HepG2 (cell line): ENCODE measurements around the gene KIAA1958. TPM values are rescaled to one million over a fixed set of nuclear protein-coding genes. Genes with fewer than 3 reads are reported as not detected.
A peak's percentile ranks its signal among the peaks of the same experiment; 100 is the strongest.

Experiments used
- AGO2 ChIP-seq: fragments of 200-400 bp; formaldehyde crosslinking; optimal IDR thresholded peaks from 2 replicates; pipeline ENCODE3; 2017; ENCODE audit warnings: mild to moderate bottlenecking, low read depth, low read length, moderate library complexity
- ARNT2 ChIP-seq: sonication (generic); formaldehyde crosslinking; IDR thresholded peaks from 2 replicates; pipeline ENCODE4 v1.8.0; 2022; ENCODE audit warnings: mild to moderate bottlenecking, low read depth, missing genetic modification reagents, moderate library complexity
- ARNTL ChIP-seq: sonication (generic); formaldehyde crosslinking; IDR thresholded peaks from 2 replicates; pipeline ENCODE4 v1.4.0; 2020; ENCODE audit warnings: mild to moderate bottlenecking, missing genetic modification reagents
- CC2D1A ChIP-seq: sonication (generic); formaldehyde crosslinking; IDR thresholded peaks from 2 replicates; pipeline ENCODE4 v1.8.1; 2023; ENCODE audit warnings: mild to moderate bottlenecking, missing genetic modification reagents
- ERF ChIP-seq: IDR thresholded peaks from 2 replicates; pipeline ENCODE4 v1.6.1; 2018; ENCODE audit warnings: missing biosample characterization, missing genetic modification reagents
- GPN1 ChIP-seq: sonication (generic); formaldehyde crosslinking; IDR thresholded peaks from 2 replicates; pipeline ENCODE4 v1.5.1; 2020; ENCODE audit warnings: missing genetic modification reagents, borderline replicate concordance
- HNF4A ChIP-seq: sonication (generic); formaldehyde crosslinking; IDR thresholded peaks from 2 replicates; pipeline ENCODE4 v1.4.0; 2020; ENCODE audit warnings: missing genetic modification reagents
- MIER2 ChIP-seq: IDR thresholded peaks from 2 replicates; pipeline ENCODE4 v1.6.1; 2016; ENCODE audit warnings: missing biosample characterization, missing genetic modification reagents
- NCOA2 ChIP-seq: sonication (generic); formaldehyde crosslinking; IDR thresholded peaks from 2 replicates; pipeline ENCODE4 v1.8.0; 2022; ENCODE audit warnings: inconsistent platforms
- NCOR1 ChIP-seq: fragments of 200-600 bp; sonication (generic); IDR thresholded peaks from 2 replicates; pipeline ENCODE4 v1.7.0; 2017; ENCODE audit warnings: antibody characterized with exemption, low read length, borderline replicate concordance
- RFX1 ChIP-seq: fragments of 450-650 bp; IDR thresholded peaks from 2 replicates; pipeline ENCODE4 v1.6.1; 2017
- TCF12 ChIP-seq, 2 experiments: fragments of 450-650 bp in 1 of 2; sonication (generic) in 1 of 2; formaldehyde crosslinking in 1 of 2; IDR thresholded peaks; 2 replicates each; pipeline versions ENCODE4 v1.6.1 to v1.8.0; 2017 to 2022; ENCODE audit warnings: antibody characterized with exemption in 1 of 2, mild to moderate bottlenecking in 1 of 2, missing genetic modification reagents in 1 of 2, moderate library complexity in 1 of 2
- TCF7 ChIP-seq: sonication (generic); IDR thresholded peaks from 2 replicates; pipeline ENCODE4 v1.6.1; 2016; ENCODE audit warnings: antibody characterized with exemption, low read depth
- ZKSCAN5 ChIP-seq: sonication (generic); formaldehyde crosslinking; IDR thresholded peaks from 2 replicates; pipeline ENCODE4 v1.5.1; 2020; ENCODE audit warnings: mild to moderate bottlenecking, missing genetic modification reagents
- ZNF251 ChIP-seq: sonication (generic); formaldehyde crosslinking; IDR thresholded peaks from 2 replicates; pipeline ENCODE4 v1.9.0; 2021; ENCODE audit warnings: mild to moderate bottlenecking, missing genetic modification reagents
- ZNF30 ChIP-seq: sonication (generic); formaldehyde crosslinking; IDR thresholded peaks from 2 replicates; pipeline ENCODE4 v1.5.0; 2020; ENCODE audit warnings: mild to moderate bottlenecking, missing genetic modification reagents
- ZNF558 ChIP-seq: sonication (generic); formaldehyde crosslinking; IDR thresholded peaks from 2 replicates; pipeline ENCODE4 v1.9.0; 2022; ENCODE audit warnings: mild to moderate bottlenecking, missing genetic modification reagents, borderline replicate concordance
- ZNF839 ChIP-seq: sonication (generic); formaldehyde crosslinking; IDR thresholded peaks from 2 replicates; pipeline ENCODE4 v1.4.0; 2020; ENCODE audit warnings: missing genetic modification reagents, mild to moderate bottlenecking, borderline replicate concordance
- polyA plus RNA-seq, 8 experiments: library from polyadenylated mRNA; depleted of rRNA in 3 of 8; stranded (reverse) in 7 of 8; unstranded in 1 of 8; fragments of >200 nt; fragmentation: Illumina TruSeq in 4 of 8; extraction: Trizol in 4 of 8; gene quantifications; 2 replicates each; pipeline versions ENCODE4 v1.2.1 to v1.2.3, GENCODE V29; 2011 to 2016; ENCODE audit warnings: low read depth in 4 of 8, missing spikeins in 1 of 8, mixed read lengths in 1 of 8; ENCODE audit not compliant: insufficient read depth in 1 of 8
- total RNA-seq, 5 experiments: library from RNA; depleted of rRNA; stranded (reverse); fragments of >200 nt; fragmentation: Illumina TruSeq; extraction: Trizol; gene quantifications; 2 replicates each; pipeline ENCODE4 v1.2.3, GENCODE V29; 2016; ENCODE audit warnings: low read depth in 1 of 5
- TF ChIP-seq, protein P1 (sequence below): IDR thresholded peaks from 2 replicates; pipeline ENCODE4 v1.6.1; 2016; ENCODE audit warnings: low read depth
- TF ChIP-seq, protein P2 (sequence below): IDR thresholded peaks from 2 replicates; pipeline ENCODE4 v1.6.1; 2016; ENCODE audit warnings: mild to moderate bottlenecking, missing biosample characterization, missing genetic modification reagents
- TF ChIP-seq, protein P3 (sequence below): sonication (generic); formaldehyde crosslinking; IDR thresholded peaks from 2 replicates; pipeline ENCODE4 v1.8.0; 2022; ENCODE audit warnings: missing genetic modification reagents, low read depth, mild to moderate bottlenecking, borderline replicate concordance
- TF ChIP-seq, protein P4 (sequence below): sonication (generic); formaldehyde crosslinking; IDR thresholded peaks from 2 replicates; pipeline ENCODE4 v1.4.0; 2020; ENCODE audit warnings: missing genetic modification reagents

The KIAA1958 gene
- total and polyA plus RNA-seq, 2 of the 13 experiments (the other 11 are each of a cell fraction or from before 2014, with no cell fraction given) = 8.5 to 10.3 TPM

DNA sequence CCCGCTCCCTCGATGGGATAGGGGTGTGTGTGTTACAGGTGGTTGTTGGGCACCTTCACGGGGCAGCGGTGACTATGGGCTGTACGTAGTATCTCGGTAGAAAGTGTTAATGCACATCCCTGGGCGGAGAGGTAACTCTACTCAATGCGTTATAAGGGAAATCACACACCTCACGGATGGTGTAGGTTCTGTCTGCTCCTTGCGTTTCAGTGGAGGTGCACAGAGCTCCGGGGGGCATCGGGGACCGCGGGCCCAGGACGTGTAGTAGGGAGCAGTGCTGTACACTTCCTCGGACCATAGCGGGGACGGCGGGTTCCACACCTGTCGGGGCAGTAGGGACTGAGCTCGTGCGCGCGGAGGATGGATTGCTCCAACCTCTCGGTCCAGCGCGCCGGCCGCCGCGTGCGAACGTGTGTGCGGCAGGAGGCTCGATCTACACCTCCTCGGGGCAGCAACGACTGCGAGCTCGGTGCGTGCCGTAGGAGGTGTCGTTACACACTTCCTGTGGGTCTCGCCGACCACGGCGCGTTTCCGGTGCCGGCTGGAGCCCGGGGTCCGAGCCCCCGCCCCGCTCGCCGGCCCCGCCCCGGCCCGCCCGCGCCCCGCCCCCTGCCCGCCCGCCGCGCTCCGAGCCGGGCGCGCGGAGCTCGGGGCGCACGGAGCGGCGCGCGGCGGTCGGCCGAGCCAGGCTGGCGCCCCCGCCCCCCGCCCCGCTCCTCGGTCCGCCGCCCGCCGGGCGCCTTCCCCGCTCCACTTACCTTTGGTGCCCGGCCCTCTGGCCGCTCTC, at the start of gene KIAA1958 (continued):
- TF ChIP-seq, protein P1, sequence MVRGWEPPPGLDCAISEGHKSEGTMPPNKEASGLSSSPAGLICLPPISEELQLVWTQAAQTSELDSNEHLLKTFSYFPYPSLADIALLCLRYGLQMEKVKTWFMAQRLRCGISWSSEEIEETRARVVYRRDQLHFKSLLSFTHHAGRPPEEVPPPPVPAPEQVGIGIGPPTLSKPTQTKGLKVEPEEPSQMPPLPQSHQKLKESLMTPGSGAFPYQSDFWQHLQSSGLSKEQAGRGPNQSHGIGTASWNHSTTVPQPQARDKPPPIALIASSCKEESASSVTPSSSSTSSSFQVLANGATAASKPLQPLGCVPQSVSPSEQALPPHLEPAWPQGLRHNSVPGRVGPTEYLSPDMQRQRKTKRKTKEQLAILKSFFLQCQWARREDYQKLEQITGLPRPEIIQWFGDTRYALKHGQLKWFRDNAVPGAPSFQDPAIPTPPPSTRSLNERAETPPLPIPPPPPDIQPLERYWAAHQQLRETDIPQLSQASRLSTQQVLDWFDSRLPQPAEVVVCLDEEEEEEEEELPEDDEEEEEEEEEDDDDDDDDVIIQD (CRISPR knock-in tag) = peak; percentile 42; the same call in 1 of the 2 replicates
- peak; percentile 76; the same call in 1 of the 2 replicates for TF ChIP-seq ZNF251 (CRISPR knock-in tag)
- TF ChIP-seq ZNF558 = no peak; the same call in 1 of the 2 replicates
- TF ChIP-seq, protein P2, sequence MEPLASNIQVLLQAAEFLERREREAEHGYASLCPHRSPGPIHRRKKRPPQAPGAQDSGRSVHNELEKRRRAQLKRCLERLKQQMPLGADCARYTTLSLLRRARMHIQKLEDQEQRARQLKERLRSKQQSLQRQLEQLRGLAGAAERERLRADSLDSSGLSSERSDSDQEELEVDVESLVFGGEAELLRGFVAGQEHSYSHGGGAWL (CRISPR knock-in tag) = peak; percentile 94
- peak; percentile 60 for TF ChIP-seq NCOA2
- peak; percentile 92 for TF ChIP-seq ARNT2
- no peak for TF ChIP-seq ZNF839 (CRISPR knock-in tag)
- no peak for TF ChIP-seq TCF7
- no peak for TF ChIP-seq GPN1 (CRISPR knock-in tag)
- TF ChIP-seq TCF12 (IDR thresholded peaks at IDR 0.05) = no peak
- TF ChIP-seq TCF12 (CRISPR knock-in tag; IDR thresholded peaks at IDR 0.05) = peak; percentile 48; the same call in 1 of the 2 replicates
- peak; percentile 64; the same call in 1 of the 2 replicates for TF ChIP-seq CC2D1A (CRISPR knock-in tag)
- peak; percentile 69 for TF ChIP-seq AGO2
- no peak for TF ChIP-seq HNF4A (CRISPR knock-in tag)
- peak; percentile 92 for TF ChIP-seq ZNF30 (CRISPR knock-in tag)
- peak; percentile 89 for TF ChIP-seq ERF (CRISPR knock-in tag)
- no peak for TF ChIP-seq ZKSCAN5 (CRISPR knock-in tag)
- TF ChIP-seq, protein P3, sequence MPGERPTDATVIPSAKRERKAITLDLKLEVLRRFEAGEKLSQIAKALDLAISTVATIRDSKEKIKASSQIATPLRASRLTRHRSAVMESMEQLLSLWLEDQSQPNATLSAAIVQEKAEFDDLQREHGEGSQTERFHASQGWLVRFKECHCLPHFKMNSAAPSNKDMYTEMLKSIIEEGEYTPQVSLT (CRISPR knock-in tag) = peak; percentile 30; the same call in 1 of the 2 replicates
- TF ChIP-seq ARNTL (CRISPR knock-in tag) = 0 out of 2 replicates have a peak, but pooled peaks have one; percentile 30
- TF ChIP-seq RFX1 = no peak
- TF ChIP-seq MIER2 (CRISPR knock-in tag) = no peak
- TF ChIP-seq, protein P4, sequence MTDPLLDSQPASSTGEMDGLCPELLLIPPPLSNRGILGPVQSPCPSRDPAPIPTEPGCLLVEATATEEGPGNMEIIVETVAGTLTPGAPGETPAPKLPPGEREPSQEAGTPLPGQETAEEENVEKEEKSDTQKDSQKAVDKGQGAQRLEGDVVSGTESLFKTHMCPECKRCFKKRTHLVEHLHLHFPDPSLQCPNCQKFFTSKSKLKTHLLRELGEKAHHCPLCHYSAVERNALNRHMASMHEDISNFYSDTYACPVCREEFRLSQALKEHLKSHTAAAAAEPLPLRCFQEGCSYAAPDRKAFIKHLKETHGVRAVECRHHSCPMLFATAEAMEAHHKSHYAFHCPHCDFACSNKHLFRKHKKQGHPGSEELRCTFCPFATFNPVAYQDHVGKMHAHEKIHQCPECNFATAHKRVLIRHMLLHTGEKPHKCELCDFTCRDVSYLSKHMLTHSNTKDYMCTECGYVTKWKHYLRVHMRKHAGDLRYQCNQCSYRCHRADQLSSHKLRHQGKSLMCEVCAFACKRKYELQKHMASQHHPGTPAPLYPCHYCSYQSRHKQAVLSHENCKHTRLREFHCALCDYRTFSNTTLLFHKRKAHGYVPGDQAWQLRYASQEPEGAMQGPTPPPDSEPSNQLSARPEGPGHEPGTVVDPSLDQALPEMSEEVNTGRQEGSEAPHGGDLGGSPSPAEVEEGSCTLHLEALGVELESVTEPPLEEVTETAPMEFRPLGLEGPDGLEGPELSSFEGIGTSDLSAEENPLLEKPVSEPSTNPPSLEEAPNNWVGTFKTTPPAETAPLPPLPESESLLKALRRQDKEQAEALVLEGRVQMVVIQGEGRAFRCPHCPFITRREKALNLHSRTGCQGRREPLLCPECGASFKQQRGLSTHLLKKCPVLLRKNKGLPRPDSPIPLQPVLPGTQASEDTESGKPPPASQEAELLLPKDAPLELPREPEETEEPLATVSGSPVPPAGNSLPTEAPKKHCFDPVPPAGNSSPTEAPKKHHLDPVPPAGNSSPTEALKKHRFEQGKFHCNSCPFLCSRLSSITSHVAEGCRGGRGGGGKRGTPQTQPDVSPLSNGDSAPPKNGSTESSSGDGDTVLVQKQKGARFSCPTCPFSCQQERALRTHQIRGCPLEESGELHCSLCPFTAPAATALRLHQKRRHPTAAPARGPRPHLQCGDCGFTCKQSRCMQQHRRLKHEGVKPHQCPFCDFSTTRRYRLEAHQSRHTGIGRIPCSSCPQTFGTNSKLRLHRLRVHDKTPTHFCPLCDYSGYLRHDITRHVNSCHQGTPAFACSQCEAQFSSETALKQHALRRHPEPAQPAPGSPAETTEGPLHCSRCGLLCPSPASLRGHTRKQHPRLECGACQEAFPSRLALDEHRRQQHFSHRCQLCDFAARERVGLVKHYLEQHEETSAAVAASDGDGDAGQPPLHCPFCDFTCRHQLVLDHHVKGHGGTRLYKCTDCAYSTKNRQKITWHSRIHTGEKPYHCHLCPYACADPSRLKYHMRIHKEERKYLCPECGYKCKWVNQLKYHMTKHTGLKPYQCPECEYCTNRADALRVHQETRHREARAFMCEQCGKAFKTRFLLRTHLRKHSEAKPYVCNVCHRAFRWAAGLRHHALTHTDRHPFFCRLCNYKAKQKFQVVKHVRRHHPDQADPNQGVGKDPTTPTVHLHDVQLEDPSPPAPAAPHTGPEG (CRISPR knock-in tag) = peak; percentile 91
- no peak for TF ChIP-seq NCOR1
